ENCODE results near the gene ZNF783. TPM values are rescaled to one million over a fixed set of nuclear protein-coding genes. Genes with fewer than 3 reads are reported as not detected.

ZNF783 gene
- total and polyA plus RNA-seq, 9 of the 15 experiments (the other 6 are each of a cell fraction or from before 2014, with no cell fraction given) = 0.66 to 11.2 (median 5.4) TPM

DNA sequence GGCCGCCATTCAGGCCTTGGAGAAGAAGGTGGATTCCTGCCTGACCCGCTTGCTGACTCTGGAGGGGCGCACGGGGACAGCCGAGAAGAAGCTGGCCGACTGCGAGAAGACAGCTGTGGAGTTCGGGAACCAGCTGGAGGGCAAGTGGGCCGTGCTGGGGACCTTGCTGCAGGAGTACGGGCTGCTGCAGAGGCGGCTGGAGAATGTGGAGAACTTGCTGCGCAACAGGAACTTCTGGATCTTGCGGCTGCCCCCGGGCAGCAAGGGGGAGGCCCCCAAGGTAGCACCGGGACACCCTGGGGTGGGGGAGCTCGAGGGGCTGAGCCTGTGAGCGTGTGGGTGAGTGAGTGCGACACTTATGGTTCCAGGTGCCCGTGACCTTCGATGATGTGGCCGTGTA, 4.5 kb downstream of the ZNF783 start:
- intact Hi-C loops (cut with micrococcal nuclease) = no loop called here
- no peak for FAIRE-seq

More for the DNA sequence above, 4.5 kb downstream of the ZNF783 start:
- Histone ChIP-seq H3K4me2 (ENCODE audit: insufficient read depth, low read length) (no peak overlapping the region), H3K79me2 (ENCODE audit: control insufficient read depth, insufficient read depth, low read length) (peaks cover 6% of the 10 kb centered on the region; the same call in 1 of the 3 replicates), H3K27ac (ENCODE audit: extremely low read depth, low read depth, low read length) (no peak overlapping the region), H3K9ac (ENCODE audit: insufficient read depth in 1 of 2, low read depth in 2 of 2, low read length in 2 of 2) (no peak overlapping the region), H3K36me3 (ENCODE audit: control insufficient read depth, insufficient read depth, low read length) (peaks cover 15% of the 10 kb centered on the region; the same call in 2 of the 3 replicates), H3K4me1 (replicated peaks in 1 of 2; ENCODE audit: control insufficient read depth in 2 of 2, insufficient read depth in 2 of 2, low read length in 2 of 2) (peaks cover under 1 to 19% of the 10 kb centered on the region in 2 experiments; a peak in 2 of 5 replicates), H3K9me1 (ENCODE audit: control insufficient read depth, insufficient read depth, low read length) (no peaks in the 10 kb centered on the region), H3K4me3 (no peak overlapping the region), H2AFZ (ENCODE audit: low read depth, low read length) (no peak overlapping the region), H3K27me3 (ENCODE audit: control insufficient read depth in 2 of 2, insufficient read depth in 2 of 2, low read length in 2 of 2) (peaks cover 9 to 37% of the 10 kb centered on the region in 2 experiments; a peak in 4 of 5 replicates), H4K20me1 (replicated peaks; ENCODE audit: control insufficient read depth, insufficient read depth, low read length) (no peaks in the 10 kb centered on the region), H3K9me3 (replicated peaks; ENCODE audit: control insufficient read depth, insufficient read depth, low read depth, low read length) (no peaks in the 10 kb centered on the region)
- in situ Hi-C loops (cut with MboI) = no loop called here
- ATAC-seq (no peak), DNase-seq (ENCODE audit: extremely low read depth in 1 of 4, low spot score in 3 of 4) (no peak)
- CTCF ChIA-PET (ENCODE audit: low intra/inter-chr PET ratio) = no interaction called here
- BruUV-seq (replicated peaks) = no TSS peak
- 33% methylated on average over 18 of the region's 21 CpGs for WGBS (ENCODE audit: insufficient coverage, low coverage, missing lambda C conversion rate)
- POLR2A ChIA-PET = interaction anchor here (0.6 kb wide), 1 partner anchor 14 kb away, joined by 3 read pairs; no protein-coding TSS in a partner anchor
- TF ChIP-seq POLR2G (IDR thresholded peaks at IDR 0.05; ENCODE audit: low read depth, low read length) = 0 out of 2 replicates have a peak, but pooled peaks have one; percentile 35
- TF ChIP-seq, protein P1, sequence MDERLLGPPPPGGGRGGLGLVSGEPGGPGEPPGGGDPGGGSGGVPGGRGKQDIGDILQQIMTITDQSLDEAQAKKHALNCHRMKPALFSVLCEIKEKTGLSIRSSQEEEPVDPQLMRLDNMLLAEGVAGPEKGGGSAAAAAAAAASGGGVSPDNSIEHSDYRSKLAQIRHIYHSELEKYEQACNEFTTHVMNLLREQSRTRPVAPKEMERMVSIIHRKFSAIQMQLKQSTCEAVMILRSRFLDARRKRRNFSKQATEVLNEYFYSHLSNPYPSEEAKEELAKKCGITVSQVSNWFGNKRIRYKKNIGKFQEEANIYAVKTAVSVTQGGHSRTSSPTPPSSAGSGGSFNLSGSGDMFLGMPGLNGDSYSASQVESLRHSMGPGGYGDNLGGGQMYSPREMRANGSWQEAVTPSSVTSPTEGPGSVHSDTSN (CRISPR knock-in tag; IDR thresholded peaks at IDR 0.05; ENCODE audit: low read depth) = no peak
- TF ChIP-seq, protein P1 (tag; conservative IDR thresholded peaks at IDR 0.05; ENCODE audit: low read depth) = no peak
